Calu3 (cell line): ENCODE results near the gene RETREG1. TPM values are rescaled to one million over a fixed set of nuclear protein-coding genes. Genes with fewer than 3 reads are reported as not detected.
A peak's percentile ranks its signal among the peaks of the same experiment; 100 is the strongest.

Experiments used
- BruUV-seq: library from RNA; stranded (reverse); fragments of 400-500 nt; replicated peaks from 2 replicates; lab custom pipeline; 2021; lab: Mats Ljungman, UMichigan
- CTCF ChIA-PET: fragments of 300-600 bp; sonication (Branson Sonifier 250); formaldehyde crosslinking; loops from one replicate; lab custom pipeline; 2022; ENCODE audit warnings: antibody characterized with exemption; lab: Charles Lee
- DNase-seq: peaks from one replicate; pipeline ENCODE4 v3.0.0; 2022
- H3K27ac Mint-ChIP-seq: one replicate; pipeline ENCODE4 v1.8.0; 2022; ENCODE audit warnings: mixed read lengths; ENCODE audit not compliant: unreplicated experiment
- H3K27me3 Mint-ChIP-seq: one replicate; pipeline ENCODE4 v1.8.0; 2022; ENCODE audit warnings: mixed read lengths; ENCODE audit not compliant: unreplicated experiment
- H3K36me3 Mint-ChIP-seq: one replicate; pipeline ENCODE4 v1.8.0; 2022; ENCODE audit warnings: mild to moderate bottlenecking, moderate library complexity, mixed read lengths; ENCODE audit not compliant: insufficient read depth, unreplicated experiment
- H3K4me1 Mint-ChIP-seq: one replicate; pipeline ENCODE4 v1.8.0; 2022; ENCODE audit warnings: mild to moderate bottlenecking, low read depth, mixed read lengths; ENCODE audit not compliant: unreplicated experiment
- H3K4me3 Mint-ChIP-seq: one replicate; pipeline ENCODE4 v1.8.0; 2022; ENCODE audit warnings: mild to moderate bottlenecking, low read depth, moderate library complexity, mixed read lengths; ENCODE audit not compliant: unreplicated experiment
- H3K9me3 Mint-ChIP-seq: one replicate; pipeline ENCODE4 v1.8.0; 2022; ENCODE audit warnings: low read depth, mixed read lengths; ENCODE audit not compliant: unreplicated experiment
- CTCF ChIP-seq: fragments of 200-600 bp; IDR thresholded peaks from one replicate; pipeline ENCODE4 v1.8.0; 2022; ENCODE audit warnings: antibody characterized with exemption; ENCODE audit not compliant: unreplicated experiment
- intact Hi-C: fragments of 100-400 bp; cut with micrococcal nuclease; formaldehyde crosslinking; loops from one replicate; pipeline ENCODE4 v1.10.0; 2022; ENCODE audit not compliant: unreplicated experiment
- total RNA-seq: library from RNA; stranded (reverse); gene quantifications from 2 replicates; pipeline ENCODE4 v1.2.3, GENCODE V29; 2022

RETREG1 gene
- total RNA-seq, 1 experiment from 2014 or later: 12.0 TPM

- BruUV-seq: no TSS peak
- Mint-ChIP-seq H3K27ac (no peak overlapping the region), H3K4me1 (peaks cover 19% of the 10 kb centered on the region), H3K9me3 (peaks cover 2% of the 10 kb centered on the region), H3K27me3 (no peaks in the 10 kb centered on the region), H3K36me3 (peaks cover 13% of the 10 kb centered on the region), H3K4me3 (no peak overlapping the region)
- intact Hi-C loops: no loop called here
- TF ChIP-seq CTCF: no peak
- CTCF ChIA-PET: interaction anchor here (1.4 kb wide), 1 partner anchor 35 kb away, joined by 3 read pairs; no protein-coding TSS in a partner anchor
- DNase-seq: no peak
Measured at GRCh38 chr5:16510098-16510497, 106.7 kb downstream of the RETREG1 start.

GRCh38 chr5:16508730-16509531 lies 107.9 kb downstream of the RETREG1 start:
- H3K36me3 Mint-ChIP-seq: peaks cover 13% of the 10 kb centered on the region
- peaks cover 31% of the 10 kb centered on the region for H3K4me1 Mint-ChIP-seq
- peak overlapping the region; percentile 63 for H3K4me3 Mint-ChIP-seq
- no TSS peak for BruUV-seq
- TF ChIP-seq CTCF: no peak
- H3K27ac Mint-ChIP-seq: peak overlapping the region; percentile 85
- CTCF ChIA-PET: interaction anchor here (1.4 kb wide), 2 partner anchors 14 to 36 kb away, joined by 3 read pairs; no protein-coding TSS in a partner anchor
- DNase-seq: peak; percentile 74
- intact Hi-C loops: loop anchor here (1.0 to 5.0 kb wide), 2 partner anchors 12 to 43 kb away; no protein-coding TSS in a partner anchor
- H3K9me3 Mint-ChIP-seq: peaks cover 2% of the 10 kb centered on the region
- H3K27me3 Mint-ChIP-seq: no peaks in the 10 kb centered on the region

GRCh38 chr5:16507716-16508115 lies 109.1 kb downstream of the RETREG1 start:
- BruUV-seq: no TSS peak
- H3K9me3 Mint-ChIP-seq: peaks cover 2% of the 10 kb centered on the region
- H3K36me3 Mint-ChIP-seq: peaks cover 24% of the 10 kb centered on the region
- DNase-seq: no peak
- peak overlapping the region; percentile 63 for H3K4me3 Mint-ChIP-seq
- TF ChIP-seq CTCF: no peak
- no peaks in the 10 kb centered on the region for H3K27me3 Mint-ChIP-seq
- CTCF ChIA-PET: interaction anchor here (0.5 to 1.4 kb wide), 2 partner anchors 15 to 308 kb away, joined by 3 to 6 read pairs; no protein-coding TSS in a partner anchor
- intact Hi-C loops: loop anchor here (1.0 to 5.0 kb wide), 2 partner anchors 14 to 45 kb away; no protein-coding TSS in a partner anchor
- H3K27ac Mint-ChIP-seq: peak overlapping the region; percentile 85
- peaks cover 34% of the 10 kb centered on the region for H3K4me1 Mint-ChIP-seq

- H3K4me3 Mint-ChIP-seq: no peak overlapping the region
- CTCF ChIA-PET: no interaction called here
- TF ChIP-seq CTCF: no peak
- BruUV-seq: no TSS peak
- peaks cover 42% of the 10 kb centered on the region for H3K4me1 Mint-ChIP-seq
- no peaks in the 10 kb centered on the region for H3K27me3 Mint-ChIP-seq
- peaks cover 24% of the 10 kb centered on the region for H3K36me3 Mint-ChIP-seq
- DNase-seq: no peak
- H3K27ac Mint-ChIP-seq: peak overlapping the region; percentile 6
- intact Hi-C loops: loop anchor here (5.0 kb wide), 1 partner anchor 46 kb away; no protein-coding TSS in a partner anchor
- H3K9me3 Mint-ChIP-seq: no peaks in the 10 kb centered on the region
Measured at GRCh38 chr5:16505904-16506303, 110.9 kb downstream of the RETREG1 start.
